ENCODE results near the gene FURIN.
A peak's percentile ranks its signal among the peaks of the same experiment; 100 is the strongest.
"Not testable (repeated sequence)": the region's sequence is repeated elsewhere in the genome, so short reads cannot be mapped to it uniquely, and the experiment has no call there.

Gene FURIN
- total RNA-seq = 89.0 to 95.5 reads per million in 2 donors

GRCh38 chr15:90868261-90868689 lies at the start of gene FURIN:
FURIN (plus strand) TSS chr15:90868588; CDS start chr15:90875741, 7,153 bp downstream.
- DNase-seq = no peak

GRCh38 chr15:90819390-90819789 lies 49.0 kb upstream of the FURIN start:
- no peak for DNase-seq

GRCh38 chr15:90819850-90820249 lies 48.5 kb upstream of the FURIN start:
- DNase-seq = no peak

GRCh38 chr15:90820481-90820880 lies 47.9 kb upstream of the FURIN start:
- no peak for DNase-seq

- DNase-seq = no peak
Measured at GRCh38 chr15:90822204-90822955, 46.0 kb upstream of the FURIN start.

- DNase-seq = no peak
Measured at GRCh38 chr15:90823455-90823974, 44.9 kb upstream of the FURIN start.

- DNase-seq = not testable (repeated sequence)
Measured at GRCh38 chr15:90825115-90825899, 43.1 kb upstream of the FURIN start.

GRCh38 chr15:90826206-90826885 lies 42.0 kb upstream of the FURIN start:
- not testable (repeated sequence) for DNase-seq

- DNase-seq = no peak
Measured at GRCh38 chr15:90826886-90827435, 41.4 kb upstream of the FURIN start.

GRCh38 chr15:90828111-90828510 lies 40.3 kb upstream of the FURIN start:
- DNase-seq = no peak

GRCh38 chr15:90829126-90829525 lies 39.3 kb upstream of the FURIN start:
- no peak for DNase-seq

- DNase-seq = no peak
Measured at GRCh38 chr15:90829942-90830440, 38.4 kb upstream of the FURIN start.

GRCh38 chr15:90834626-90835025 lies 33.8 kb upstream of the FURIN start:
- no peak for DNase-seq

GRCh38 chr15:90836296-90836871 lies 32.0 kb upstream of the FURIN start:
- DNase-seq = no peak

GRCh38 chr15:90837094-90837493 lies 31.3 kb upstream of the FURIN start:
- no peak for DNase-seq

- peak; percentile 80 for DNase-seq
Measured at GRCh38 chr15:90838139-90838538, 30.2 kb upstream of the FURIN start.

- DNase-seq = no peak
Measured at GRCh38 chr15:90838544-90838943, 29.8 kb upstream of the FURIN start.

GRCh38 chr15:90839187-90840071 lies 29.0 kb upstream of the FURIN start:
- DNase-seq = no peak

GRCh38 chr15:90840157-90840855 lies 28.1 kb upstream of the FURIN start:
- no peak for DNase-seq

GRCh38 chr15:90840954-90841353 lies 27.4 kb upstream of the FURIN start:
- DNase-seq = no peak

- no peak for DNase-seq
Measured at GRCh38 chr15:90844696-90845095, 23.7 kb upstream of the FURIN start.

Measured in activated gamma-delta T cell (primary cell).